GM12872 (cell line): ENCODE results near the gene PCYT1B.

Experiments used
- TF ChIP-seq, protein P1 (sequence below): IDR thresholded peaks from 3 replicates; pipeline ENCODE4 v1.5.1; 2011; ENCODE audit warnings: low read depth, mild to moderate bottlenecking, low read length, moderate library complexity; ENCODE audit not compliant: insufficient read depth

The PCYT1B gene

GRCh38 chrX:24515447-24515846, 131.7 kb downstream of the PCYT1B start:
- TF ChIP-seq, protein P1, sequence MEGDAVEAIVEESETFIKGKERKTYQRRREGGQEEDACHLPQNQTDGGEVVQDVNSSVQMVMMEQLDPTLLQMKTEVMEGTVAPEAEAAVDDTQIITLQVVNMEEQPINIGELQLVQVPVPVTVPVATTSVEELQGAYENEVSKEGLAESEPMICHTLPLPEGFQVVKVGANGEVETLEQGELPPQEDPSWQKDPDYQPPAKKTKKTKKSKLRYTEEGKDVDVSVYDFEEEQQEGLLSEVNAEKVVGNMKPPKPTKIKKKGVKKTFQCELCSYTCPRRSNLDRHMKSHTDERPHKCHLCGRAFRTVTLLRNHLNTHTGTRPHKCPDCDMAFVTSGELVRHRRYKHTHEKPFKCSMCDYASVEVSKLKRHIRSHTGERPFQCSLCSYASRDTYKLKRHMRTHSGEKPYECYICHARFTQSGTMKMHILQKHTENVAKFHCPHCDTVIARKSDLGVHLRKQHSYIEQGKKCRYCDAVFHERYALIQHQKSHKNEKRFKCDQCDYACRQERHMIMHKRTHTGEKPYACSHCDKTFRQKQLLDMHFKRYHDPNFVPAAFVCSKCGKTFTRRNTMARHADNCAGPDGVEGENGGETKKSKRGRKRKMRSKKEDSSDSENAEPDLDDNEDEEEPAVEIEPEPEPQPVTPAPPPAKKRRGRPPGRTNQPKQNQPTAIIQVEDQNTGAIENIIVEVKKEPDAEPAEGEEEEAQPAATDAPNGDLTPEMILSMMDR = no peak

- TF ChIP-seq, protein P1 = no peak
These were observed 133.7 kb downstream of the PCYT1B start for GRCh38 chrX:24513416-24513815.

- TF ChIP-seq, protein P1 = no peak
These were observed 138.8 kb downstream of the PCYT1B start for GRCh38 chrX:24508375-24508774.
